C4-2B (cell line): Measurements from ENCODE around the gene MPV17L.

Experiments
- ZFX ChIP-seq: fragments of 450-650 bp; IDR thresholded peaks from 2 replicates; pipeline ENCODE4 v1.6.1; 2017
- TF ChIP-seq, protein P1 (sequence below): fragments of 450-650 bp; conservative IDR thresholded peaks from 2 replicates; pipeline ENCODE4 v1.5.1; 2017; ENCODE audit warnings: mild to moderate bottlenecking

DNA sequence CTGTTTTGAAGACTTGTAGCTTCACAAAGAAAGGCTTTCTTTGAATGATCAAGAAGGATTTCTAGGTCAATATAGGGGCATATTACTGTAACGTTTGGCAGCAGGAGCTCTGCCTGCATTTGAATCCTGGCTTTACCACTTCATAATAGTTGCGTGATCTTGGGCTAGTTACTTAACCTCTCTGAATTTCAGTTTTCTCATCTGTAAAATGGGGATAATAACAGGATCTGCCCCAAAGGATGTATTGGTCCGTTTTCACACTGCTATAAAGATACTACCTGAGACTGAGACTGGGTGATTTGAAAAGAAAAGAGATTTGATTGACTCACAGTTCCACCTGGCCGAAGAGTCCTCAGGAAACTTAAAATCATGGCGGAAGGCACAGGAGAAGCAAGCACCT, 51.3 kb downstream of the MPV17L start:
- TF ChIP-seq, protein P1, sequence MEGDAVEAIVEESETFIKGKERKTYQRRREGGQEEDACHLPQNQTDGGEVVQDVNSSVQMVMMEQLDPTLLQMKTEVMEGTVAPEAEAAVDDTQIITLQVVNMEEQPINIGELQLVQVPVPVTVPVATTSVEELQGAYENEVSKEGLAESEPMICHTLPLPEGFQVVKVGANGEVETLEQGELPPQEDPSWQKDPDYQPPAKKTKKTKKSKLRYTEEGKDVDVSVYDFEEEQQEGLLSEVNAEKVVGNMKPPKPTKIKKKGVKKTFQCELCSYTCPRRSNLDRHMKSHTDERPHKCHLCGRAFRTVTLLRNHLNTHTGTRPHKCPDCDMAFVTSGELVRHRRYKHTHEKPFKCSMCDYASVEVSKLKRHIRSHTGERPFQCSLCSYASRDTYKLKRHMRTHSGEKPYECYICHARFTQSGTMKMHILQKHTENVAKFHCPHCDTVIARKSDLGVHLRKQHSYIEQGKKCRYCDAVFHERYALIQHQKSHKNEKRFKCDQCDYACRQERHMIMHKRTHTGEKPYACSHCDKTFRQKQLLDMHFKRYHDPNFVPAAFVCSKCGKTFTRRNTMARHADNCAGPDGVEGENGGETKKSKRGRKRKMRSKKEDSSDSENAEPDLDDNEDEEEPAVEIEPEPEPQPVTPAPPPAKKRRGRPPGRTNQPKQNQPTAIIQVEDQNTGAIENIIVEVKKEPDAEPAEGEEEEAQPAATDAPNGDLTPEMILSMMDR = no peak
- no peak for TF ChIP-seq ZFX
